AG04450 (cell line): ENCODE data around the gene NSD1. TPM values are rescaled to one million over a fixed set of nuclear protein-coding genes. Genes with fewer than 3 reads are reported as not detected.

Experiments
- CTCF ChIA-PET: fragments of 300-600, 350-600 bp; formaldehyde crosslinking; extraction: SDS; loops from one replicate; lab custom pipeline; 2022; ENCODE audit warnings: antibody characterized with exemption, inconsistent platforms; lab: Charles Lee
- POLR2A ChIA-PET: fragments of 350-600 bp; formaldehyde crosslinking; extraction: SDS; loops from one replicate; lab custom pipeline; 2021; ENCODE audit warnings: antibody characterized with exemption, inconsistent platforms; lab: Yijun Ruan, JAX
- DNase-seq: peaks from one replicate; pipeline ENCODE4 v3.0.0-alpha.2; 2011; ENCODE audit warnings: low read depth, low spot score
- H3K27ac ChIP-seq: one replicate; pipeline ENCODE4 v1.5.1; 2012; ENCODE audit warnings: low read depth, low read length, control low read depth
- H3K27me3 ChIP-seq: one replicate; pipeline ENCODE4 v1.6.0; 2012; ENCODE audit warnings: low read length; ENCODE audit not compliant: control insufficient read depth, insufficient read depth
- H3K4me3 ChIP-seq: 2 replicates; pipeline ENCODE4 v1.5.1; 2011; ENCODE audit warnings: mild to moderate bottlenecking, low read depth, low read length, control low read depth
- H3K9me3 ChIP-seq: 2 replicates; pipeline ENCODE4 v1.5.1; 2012; ENCODE audit warnings: low read length; ENCODE audit not compliant: control insufficient read depth, insufficient read depth
- CTCF ChIP-seq: IDR thresholded peaks from 2 replicates; pipeline ENCODE4 v1.5.1; 2011; ENCODE audit warnings: low read depth, low read length, control low read depth, inconsistent platforms
- polyA plus RNA-seq: library from polyadenylated mRNA; depleted of rRNA; stranded (reverse); fragments of >200 nt; gene quantifications from 2 replicates; pipeline ENCODE4 v1.2.3, GENCODE V29; 2011

Gene NSD1
- polyA plus RNA-seq, 1 experiment, result 33.4 TPM

- H3K27me3 ChIP-seq, result no peaks in the 10 kb centered on the region
- no peak overlapping the region for H3K4me3 ChIP-seq
- H3K27ac ChIP-seq, result no peak overlapping the region
- POLR2A ChIA-PET, result interaction anchor here (0.6 kb wide), 1 partner anchor 38 kb away, joined by 6 read pairs; no protein-coding TSS in a partner anchor
- DNase-seq, result peak; percentile 63
- peak; percentile 93 for TF ChIP-seq CTCF
- CTCF ChIA-PET, result interaction anchor here (0.7 to 4.2 kb wide), 25 partner anchors 8 to 204 kb away, joined by 3 to 20 read pairs (median 4); partner anchors contain the start of gene LMAN2
- no peaks in the 10 kb centered on the region for H3K9me3 ChIP-seq
Measured at GRCh38 chr5:177317959-177318377, 184.4 kb downstream of the NSD1 start.

- no peaks in the 10 kb centered on the region for H3K9me3 ChIP-seq
- ChIA-PET POLR2A (no interaction called here), CTCF (interaction anchor here (1.2 to 1.5 kb wide), 3 partner anchors 10 to 137 kb away, joined by 5 to 6 read pairs (median 5); no protein-coding TSS in a partner anchor)
- no peak for TF ChIP-seq CTCF
- no peak for DNase-seq
- no peak overlapping the region for H3K27ac ChIP-seq
- H3K27me3 ChIP-seq, result no peaks in the 10 kb centered on the region
- H3K4me3 ChIP-seq, result no peak overlapping the region
Measured at GRCh38 chr5:177319913-177320588, 186.5 kb downstream of the NSD1 start.

- TF ChIP-seq CTCF, result no peak
- H3K27ac ChIP-seq, result no peak overlapping the region
- no peak overlapping the region for H3K4me3 ChIP-seq
- no peaks in the 10 kb centered on the region for H3K9me3 ChIP-seq
- POLR2A ChIA-PET, result no interaction called here
- no peak for DNase-seq
- no peaks in the 10 kb centered on the region for H3K27me3 ChIP-seq
- CTCF ChIA-PET, result interaction anchor here (1.2 to 1.5 kb wide), 2 partner anchors 11 to 136 kb away, joined by 5 to 6 read pairs; no protein-coding TSS in a partner anchor
Measured at GRCh38 chr5:177320879-177321278, 187.3 kb downstream of the NSD1 start.

GRCh38 chr5:177325868-177326381 lies 192.4 kb downstream of the NSD1 start:
- ChIA-PET POLR2A (no interaction called here), CTCF (interaction anchor here (0.9 to 1.0 kb wide), 2 partner anchors 16 to 41 kb away, joined by 4 to 6 read pairs; no protein-coding TSS in a partner anchor)
- Histone ChIP-seq H3K27me3 (no peaks in the 10 kb centered on the region), H3K9me3 (peaks cover 3% of the 10 kb centered on the region; the same call in 1 of the 2 replicates), H3K4me3 (no peak overlapping the region), H3K27ac (no peak overlapping the region)
- no peak for DNase-seq
- TF ChIP-seq CTCF, result no peak
